PC-9 (cell line): ENCODE results near the gene CLDN7. TPM values are rescaled to one million over a fixed set of nuclear protein-coding genes. Genes with fewer than 3 reads are reported as not detected.

Experiments
- BruUV-seq: library from RNA; stranded (reverse); fragments of 400-500 nt; replicated peaks from 2 replicates; lab custom pipeline; 2021; lab: Mats Ljungman, UMichigan
- CTCF ChIA-PET: fragments of 300-600 bp; sonication (Branson Sonifier 250); formaldehyde crosslinking; loops from one replicate; lab custom pipeline; 2022; ENCODE audit warnings: antibody characterized with exemption; lab: Charles Lee
- POLR2A ChIA-PET: fragments of 300-600 bp; sonication (Branson Sonifier 250); formaldehyde crosslinking; loops from one replicate; lab custom pipeline; 2022; ENCODE audit warnings: antibody characterized with exemption; ENCODE audit not compliant: unreplicated experiment; lab: Charles Lee
- DNase-seq, 2 experiments: peaks; one replicate each; pipeline versions ENCODE4 v3.0.0 to v3.0.0-alpha.2; 2015 to 2022; ENCODE audit warnings: mixed read lengths in 1 of 2
- H2AFZ ChIP-seq: fragments of 200-600 bp; sonication (generic); 2 replicates; pipeline ENCODE4 v1.8.1; 2017; ENCODE audit warnings: antibody characterized with exemption
- H3F3A ChIP-seq: fragments of 200-600 bp; sonication (generic); 2 replicates; pipeline ENCODE4 v1.8.1; 2017; ENCODE audit warnings: antibody characterized with exemption, mild to moderate bottlenecking, low read depth; ENCODE audit not compliant: insufficient read depth
- H3K27ac ChIP-seq: fragments of 200-600 bp; sonication (generic); 2 replicates; pipeline ENCODE4 v1.6.1; 2016; ENCODE audit warnings: mixed run types
- H3K27me3 ChIP-seq: fragments of 200-600 bp; sonication (generic); 2 replicates; pipeline ENCODE4 v1.6.1; 2016; ENCODE audit warnings: low read depth, mixed run types; ENCODE audit not compliant: insufficient read depth
- H3K36me3 ChIP-seq: fragments of 200-600 bp; sonication (generic); 2 replicates; pipeline ENCODE4 v1.6.1; 2016; ENCODE audit warnings: low read depth, mixed run types
- H3K4me1 ChIP-seq: fragments of 200-600 bp; sonication (generic); replicated peaks from 2 replicates; pipeline ENCODE4 v1.6.1; 2016; ENCODE audit warnings: mixed run types; ENCODE audit not compliant: insufficient read depth
- H3K4me2 ChIP-seq: fragments of 200-600 bp; sonication (generic); 2 replicates; pipeline ENCODE4 v1.6.1; 2017; ENCODE audit warnings: mixed run types
- H3K4me3 ChIP-seq: fragments of 200-600 bp; sonication (generic); 2 replicates; pipeline ENCODE4 v1.6.1; 2016; ENCODE audit warnings: mixed run types
- H3K79me2 ChIP-seq: fragments of 200-600 bp; sonication (generic); 2 replicates; pipeline ENCODE4 v1.6.1; 2017; ENCODE audit warnings: low read depth, mixed run types
- H3K9me2 ChIP-seq: fragments of 200-600 bp; sonication (generic); 2 replicates; pipeline ENCODE4 v1.8.1; 2017; ENCODE audit warnings: mild to moderate bottlenecking; ENCODE audit not compliant: insufficient read depth
- H3K9me3 ChIP-seq: fragments of 200-600 bp; sonication (generic); 2 replicates; pipeline ENCODE4 v1.8.1; 2016; ENCODE audit warnings: low read depth; ENCODE audit not compliant: insufficient read depth
- H4K20me1 ChIP-seq: fragments of 200-600 bp; sonication (generic); 2 replicates; pipeline ENCODE4 v1.8.1; 2017; ENCODE audit not compliant: insufficient read depth
- EZH2 ChIP-seq: fragments of 200-600 bp; sonication (generic); IDR thresholded peaks from 2 replicates; pipeline ENCODE4 v1.8.0; 2017; ENCODE audit warnings: antibody characterized with exemption, low read depth
- intact Hi-C: fragments of 100-400 bp; cut with micrococcal nuclease; formaldehyde crosslinking; loops from one replicate; pipeline ENCODE4 v1.10.0; 2022; ENCODE audit not compliant: unreplicated experiment
- total RNA-seq: library from RNA; stranded (reverse); gene quantifications from 2 replicates; pipeline ENCODE4 v1.2.3, GENCODE V29; 2021
- TF ChIP-seq, protein P1 (sequence below): fragments of 200-600 bp; sonication (generic); conservative IDR thresholded peaks from 2 replicates; pipeline ENCODE4 v1.6.1; 2017; ENCODE audit warnings: mixed run types, antibody characterized with exemption, mild to moderate bottlenecking, moderate library complexity

CLDN7 gene
- total RNA-seq, 1 experiment from 2014 or later, result 390 TPM

DNA sequence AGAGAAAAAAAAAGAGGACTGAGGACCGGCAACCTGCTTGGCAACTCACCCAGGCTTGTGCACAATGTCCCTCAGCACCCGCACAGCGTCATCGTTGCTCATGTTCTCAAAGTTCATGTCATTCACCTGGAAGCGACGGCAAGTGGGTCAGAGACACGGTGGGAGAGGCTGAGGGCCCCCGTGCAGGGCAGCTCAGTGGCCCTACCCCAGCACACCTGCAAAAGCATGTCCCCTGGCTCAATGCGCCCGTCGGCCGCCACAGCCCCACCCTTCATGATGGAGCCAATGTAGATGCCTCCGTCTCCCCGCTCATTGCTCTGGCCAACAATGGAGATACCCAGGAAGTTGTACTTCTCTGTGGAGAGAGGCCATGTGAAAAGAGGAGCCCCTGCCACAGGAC, 33.4 kb downstream of the CLDN7 start:
- intact Hi-C loops, result no loop called here
- no peak for TF ChIP-seq EZH2
- TF ChIP-seq, protein P1, sequence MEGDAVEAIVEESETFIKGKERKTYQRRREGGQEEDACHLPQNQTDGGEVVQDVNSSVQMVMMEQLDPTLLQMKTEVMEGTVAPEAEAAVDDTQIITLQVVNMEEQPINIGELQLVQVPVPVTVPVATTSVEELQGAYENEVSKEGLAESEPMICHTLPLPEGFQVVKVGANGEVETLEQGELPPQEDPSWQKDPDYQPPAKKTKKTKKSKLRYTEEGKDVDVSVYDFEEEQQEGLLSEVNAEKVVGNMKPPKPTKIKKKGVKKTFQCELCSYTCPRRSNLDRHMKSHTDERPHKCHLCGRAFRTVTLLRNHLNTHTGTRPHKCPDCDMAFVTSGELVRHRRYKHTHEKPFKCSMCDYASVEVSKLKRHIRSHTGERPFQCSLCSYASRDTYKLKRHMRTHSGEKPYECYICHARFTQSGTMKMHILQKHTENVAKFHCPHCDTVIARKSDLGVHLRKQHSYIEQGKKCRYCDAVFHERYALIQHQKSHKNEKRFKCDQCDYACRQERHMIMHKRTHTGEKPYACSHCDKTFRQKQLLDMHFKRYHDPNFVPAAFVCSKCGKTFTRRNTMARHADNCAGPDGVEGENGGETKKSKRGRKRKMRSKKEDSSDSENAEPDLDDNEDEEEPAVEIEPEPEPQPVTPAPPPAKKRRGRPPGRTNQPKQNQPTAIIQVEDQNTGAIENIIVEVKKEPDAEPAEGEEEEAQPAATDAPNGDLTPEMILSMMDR, result no peak
- no peak overlapping the region for H3K4me3 ChIP-seq
- H3K9me3 ChIP-seq, result no peaks in the 10 kb centered on the region
- ChIA-PET CTCF (no interaction called here), POLR2A (no interaction called here)
- H3K27ac ChIP-seq, result no peak overlapping the region
- no TSS peak for BruUV-seq
- no peaks in the 10 kb centered on the region for H3K27me3 ChIP-seq
- peaks cover 17% of the 10 kb centered on the region for H3K36me3 ChIP-seq
- H3K9me2 ChIP-seq, result no peaks in the 10 kb centered on the region
- H3F3A ChIP-seq, result peaks cover 37% of the 10 kb centered on the region
- no peak overlapping the region for H3K4me2 ChIP-seq
- H3K79me2 ChIP-seq, result peaks cover 45% of the 10 kb centered on the region
- no peak for DNase-seq
- peaks cover 21% of the 10 kb centered on the region for H3K4me1 ChIP-seq
- H2AFZ ChIP-seq, result no peak overlapping the region
- peaks cover 23% of the 10 kb centered on the region for H4K20me1 ChIP-seq

DNA sequence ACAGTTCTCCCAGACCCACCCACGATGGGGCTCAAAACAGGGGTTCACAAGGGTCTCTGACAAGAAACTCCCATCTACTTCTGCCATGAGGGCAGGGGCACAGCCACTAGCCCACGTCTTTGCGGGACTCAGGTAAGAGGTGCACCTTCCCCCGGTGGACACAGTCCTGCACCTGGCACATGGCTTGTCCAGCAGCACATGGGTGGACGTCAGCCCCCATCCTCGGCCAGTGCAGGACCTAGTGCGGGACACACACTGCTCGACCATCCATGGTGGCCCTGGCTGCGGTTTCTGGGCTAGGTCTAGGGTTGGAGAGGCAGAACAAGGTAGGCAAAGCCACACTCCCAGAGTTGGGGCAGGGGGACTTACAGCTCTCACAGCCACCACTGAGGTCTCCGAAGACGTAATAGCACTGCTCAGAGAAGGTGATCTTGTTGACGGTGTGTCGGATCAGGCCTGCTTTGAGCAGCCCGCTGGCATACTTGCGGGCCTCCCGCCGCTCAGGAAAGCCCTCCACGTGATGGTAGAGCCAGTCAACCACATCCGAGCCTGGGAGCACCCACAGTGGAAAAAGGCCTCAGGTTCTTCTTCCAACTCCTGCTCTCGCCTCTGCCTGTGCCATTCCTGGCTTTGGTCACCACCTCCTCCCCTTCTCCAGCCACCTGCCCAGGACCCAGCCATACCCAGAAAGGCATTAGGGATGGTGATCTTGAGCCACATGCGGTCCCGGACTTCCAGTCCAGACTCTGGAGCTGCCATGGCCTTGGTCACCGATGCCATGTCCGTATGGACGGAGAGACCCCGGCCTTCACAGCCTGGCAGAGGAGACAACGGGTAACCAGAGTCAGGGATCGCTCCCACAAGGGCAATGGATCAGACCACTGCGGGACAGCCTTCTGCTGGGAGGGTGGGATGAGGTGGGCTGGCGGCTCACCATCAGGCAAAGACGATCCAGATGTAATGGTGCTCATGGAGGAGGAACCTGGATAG, 35.3 kb downstream of the CLDN7 start:
- ChIA-PET POLR2A (no interaction called here), CTCF (no interaction called here)
- peaks cover 13% of the 10 kb centered on the region for H3K4me1 ChIP-seq
- peaks cover 35% of the 10 kb centered on the region for H4K20me1 ChIP-seq
- no peaks in the 10 kb centered on the region for H3K27me3 ChIP-seq
- H3K27ac ChIP-seq, result no peak overlapping the region
- H3K9me3 ChIP-seq, result no peaks in the 10 kb centered on the region
- peaks cover 36% of the 10 kb centered on the region for H3K36me3 ChIP-seq
- TF ChIP-seq EZH2, result no peak
- TF ChIP-seq, protein P1, result no peak
- H2AFZ ChIP-seq, result no peak overlapping the region
- no peak for DNase-seq
- H3K9me2 ChIP-seq, result no peaks in the 10 kb centered on the region
- no peak overlapping the region for H3K4me3 ChIP-seq
- BruUV-seq, result no TSS peak
- no peak overlapping the region for H3K4me2 ChIP-seq
- peaks cover 47% of the 10 kb centered on the region; the same call in 1 of the 2 replicates for H3F3A ChIP-seq
- peaks cover 45% of the 10 kb centered on the region for H3K79me2 ChIP-seq
- intact Hi-C loops, result no loop called here

DNA sequence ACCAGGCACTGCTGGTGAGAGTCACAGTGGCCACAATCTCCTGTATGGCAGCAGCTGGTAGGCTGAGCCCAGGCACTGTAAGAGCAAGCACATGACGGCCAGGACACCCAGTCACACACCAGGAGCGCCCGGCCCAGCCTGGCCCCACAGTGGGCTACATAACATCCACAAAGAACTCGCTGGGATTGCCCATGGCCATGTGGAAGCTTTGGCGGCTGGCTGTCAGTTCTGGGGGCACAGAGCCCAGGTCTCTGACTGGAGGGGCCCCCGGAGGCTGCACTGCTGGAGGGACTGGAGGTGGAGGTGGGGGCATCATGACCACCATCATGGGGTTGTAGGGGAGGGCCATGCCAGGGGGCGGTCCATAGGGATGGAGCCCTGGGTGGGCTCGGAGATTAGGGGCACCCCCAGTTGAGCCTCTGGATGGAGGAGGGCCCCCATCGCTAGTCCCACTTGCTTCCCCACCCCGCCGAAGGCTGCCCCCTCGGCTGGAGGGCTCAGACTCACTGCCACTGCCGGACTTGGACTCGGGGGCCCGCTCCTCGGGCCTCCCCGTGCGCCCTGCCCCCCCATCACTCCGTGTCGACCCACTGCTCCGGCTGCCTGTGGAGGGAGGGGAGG, 36.5 kb downstream of the CLDN7 start:
- Histone ChIP-seq H3K9me2 (no peaks in the 10 kb centered on the region), H4K20me1 (peaks cover 35% of the 10 kb centered on the region), H3K4me2 (no peak overlapping the region), H3F3A (peaks cover 59% of the 10 kb centered on the region), H3K4me3 (no peak overlapping the region), H2AFZ (no peak overlapping the region), H3K27me3 (no peaks in the 10 kb centered on the region), H3K27ac (no peak overlapping the region), H3K36me3 (peaks cover 46% of the 10 kb centered on the region), H3K9me3 (no peaks in the 10 kb centered on the region), H3K79me2 (peaks cover 45% of the 10 kb centered on the region), H3K4me1 (peaks cover 18% of the 10 kb centered on the region)
- intact Hi-C loops, result no loop called here
- DNase-seq, result no peak
- ChIA-PET POLR2A (interaction anchor here (1.2 kb wide), 1 partner anchor 55 kb away, joined by 4 read pairs; the partner anchor contains the start of gene SLC2A4), CTCF (no interaction called here)
- TF ChIP-seq, protein P1, result no peak
- no peak for TF ChIP-seq EZH2
- BruUV-seq, result no TSS peak
